ENCODE results near the gene DSCAM. TPM values are rescaled to one million over a fixed set of nuclear protein-coding genes. Genes with fewer than 3 reads are reported as not detected.

Gene DSCAM
- total and polyA plus RNA-seq, 2 donors (not counting 3 experiments of a cell fraction or from before 2014, with no cell fraction given) = not detected

GRCh38 chr21:40176724-40177123, 670.2 kb downstream of the DSCAM start:
- no peak overlapping the region for H3K4me3 ChIP-seq (replicated peaks in 1 of 3; ENCODE audit: insufficient read depth in 1 of 3, low read depth in 1 of 3, low read length in 3 of 3)
- TF ChIP-seq POLR2A (IDR thresholded peaks at IDR 0.05; ENCODE audit: low read depth, low read length) = no peak
- no peaks in the 10 kb centered on the region for H3K79me2 ChIP-seq (ENCODE audit: control insufficient read depth, insufficient read depth, low read length)
- no peak overlapping the region for H3K4me2 ChIP-seq (ENCODE audit: insufficient read depth, low read length)
- no peaks in the 10 kb centered on the region for H3K9me1 ChIP-seq (replicated peaks; ENCODE audit: control insufficient read depth, extremely low read depth, insufficient read depth, low read length)
- dilution Hi-C loops (cut with MboI; ENCODE audit: extremely low pct_ligation_motif_present, low sequenced_read_pairs) (no loop called here), intact Hi-C loops (cut with micrococcal nuclease) (no loop called here)
- FAIRE-seq = no peak
- ChIA-PET POLR2A (no interaction called here), CTCF (no interaction called here)
- DNase-seq (ENCODE audit: low read depth, low spot score) = no peak
- no peaks in the 10 kb centered on the region for H4K20me1 ChIP-seq (replicated peaks; ENCODE audit: control insufficient read depth, extremely low read depth, insufficient read depth, low read length)
- BruUV-seq (replicated peaks) = no TSS peak
- no peak overlapping the region for H3K27ac ChIP-seq (ENCODE audit: insufficient read depth, low read depth, low read length)
- H2AFZ ChIP-seq (ENCODE audit: low read depth, low read length) = no peak overlapping the region
- no peaks in the 10 kb centered on the region for H3K27me3 ChIP-seq (ENCODE audit: control insufficient read depth in 2 of 2, insufficient read depth in 2 of 2, low read length in 2 of 2)
- no peak overlapping the region for H3K9ac ChIP-seq (replicated peaks; ENCODE audit: extremely low read depth, insufficient read depth, low read length)
- H3K36me3 ChIP-seq (ENCODE audit: control insufficient read depth in 2 of 2, extremely low read depth in 1 of 2, insufficient read depth in 2 of 2, low read length in 2 of 2) = no peaks in the 10 kb centered on the region
- peaks cover 6% of the 10 kb centered on the region for H3K9me3 ChIP-seq (replicated peaks; ENCODE audit: control insufficient read depth, insufficient read depth, low read length)
- H3K4me1 ChIP-seq (ENCODE audit: control insufficient read depth, extremely low read depth, insufficient read depth, low read length) = no peaks in the 10 kb centered on the region

DNA sequence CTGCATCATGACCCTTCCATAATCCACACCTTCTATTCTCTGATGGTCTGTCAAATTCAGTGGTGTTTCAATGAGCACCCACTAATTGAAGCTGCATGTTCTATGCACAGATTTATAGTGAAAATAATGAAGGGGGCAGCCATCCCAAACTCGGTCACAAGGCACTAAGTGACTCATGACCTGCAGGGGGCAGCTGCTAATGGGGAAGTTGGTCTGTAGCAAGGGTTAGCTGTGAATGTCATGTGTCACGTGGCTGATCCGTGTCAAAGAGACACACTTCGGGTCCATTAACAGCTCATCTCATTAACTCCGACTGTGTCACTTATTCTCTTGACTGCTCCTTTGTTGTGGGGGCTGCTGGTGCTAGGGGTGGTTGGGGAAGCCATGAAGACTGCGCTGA, 673.1 kb downstream of the DSCAM start:
- no peak overlapping the region for H3K27ac ChIP-seq (ENCODE audit: insufficient read depth, low read depth, low read length)
- no peak overlapping the region for H3K4me3 ChIP-seq (replicated peaks in 1 of 3; ENCODE audit: insufficient read depth in 1 of 3, low read depth in 1 of 3, low read length in 3 of 3)
- TF ChIP-seq POLR2AphosphoS5 (IDR thresholded peaks at IDR 0.05; ENCODE audit: insufficient read depth, low read depth, low read length) = no peak
- no peak for TF ChIP-seq CTCF (IDR thresholded peaks at IDR 0.05; ENCODE audit: extremely low read depth in 1 of 2, insufficient read depth in 1 of 2, low read depth in 1 of 2, low read length in 2 of 2)
- TF ChIP-seq, protein P1, sequence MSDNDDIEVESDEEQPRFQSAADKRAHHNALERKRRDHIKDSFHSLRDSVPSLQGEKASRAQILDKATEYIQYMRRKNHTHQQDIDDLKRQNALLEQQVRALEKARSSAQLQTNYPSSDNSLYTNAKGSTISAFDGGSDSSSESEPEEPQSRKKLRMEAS (IDR thresholded peaks at IDR 0.05; ENCODE audit: insufficient read depth, insufficient read length) = no peak
- no peak for TF ChIP-seq GATA2 (IDR thresholded peaks at IDR 0.05; ENCODE audit: insufficient read depth, insufficient read length, low read depth, low read length)
- TF ChIP-seq JUN (IDR thresholded peaks at IDR 0.05; ENCODE audit: borderline replicate concordance, insufficient read depth, insufficient read length, low read depth) = no peak
- TF ChIP-seq EZH2 (IDR thresholded peaks at IDR 0.05; ENCODE audit: borderline replicate concordance, low read depth, low read length, severe bottlenecking) = no peak
- no peak for TF ChIP-seq MYC (IDR thresholded peaks at IDR 0.05; ENCODE audit: low read depth, low read length)
- no peak for TF ChIP-seq POLR2A (IDR thresholded peaks at IDR 0.05; ENCODE audit: low read depth, low read length)
- TF ChIP-seq FOS (IDR thresholded peaks at IDR 0.05; ENCODE audit: borderline replicate concordance, insufficient read depth, low read length) = no peak
- peaks cover 2% of the 10 kb centered on the region for H3K9me3 ChIP-seq (replicated peaks; ENCODE audit: control insufficient read depth, insufficient read depth, low read length)
- no peaks in the 10 kb centered on the region for H3K79me2 ChIP-seq (ENCODE audit: control insufficient read depth, insufficient read depth, low read length)
- no peaks in the 10 kb centered on the region for H4K20me1 ChIP-seq (replicated peaks; ENCODE audit: control insufficient read depth, extremely low read depth, insufficient read depth, low read length)
- DNase-seq (ENCODE audit: low read depth, low spot score) = no peak
- no peaks in the 10 kb centered on the region for H3K9me1 ChIP-seq (replicated peaks; ENCODE audit: control insufficient read depth, extremely low read depth, insufficient read depth, low read length)
- intact Hi-C loops (cut with micrococcal nuclease) = no loop called here
- no peak overlapping the region for H3K9ac ChIP-seq (replicated peaks; ENCODE audit: extremely low read depth, insufficient read depth, low read length)
- H3K4me2 ChIP-seq (ENCODE audit: insufficient read depth, low read length) = no peak overlapping the region
- no peaks in the 10 kb centered on the region for H3K27me3 ChIP-seq (ENCODE audit: control insufficient read depth in 2 of 2, insufficient read depth in 2 of 2, low read length in 2 of 2)
- H3K4me1 ChIP-seq (ENCODE audit: control insufficient read depth, extremely low read depth, insufficient read depth, low read length) = no peaks in the 10 kb centered on the region
- CTCF ChIA-PET = no interaction called here
- H2AFZ ChIP-seq (ENCODE audit: low read depth, low read length) = no peak overlapping the region
- dilution Hi-C loops (cut with MboI; ENCODE audit: extremely low pct_ligation_motif_present, low sequenced_read_pairs) = no loop called here
- H3K36me3 ChIP-seq (ENCODE audit: control insufficient read depth in 2 of 2, extremely low read depth in 1 of 2, insufficient read depth in 2 of 2, low read length in 2 of 2) = no peaks in the 10 kb centered on the region
- POLR2A ChIA-PET = no interaction called here
- BruUV-seq (replicated peaks) = no TSS peak
- FAIRE-seq = no peak
